ENCODE measurements around the gene SPEG. TPM values are rescaled to one million over a fixed set of nuclear protein-coding genes. Genes with fewer than 3 reads are reported as not detected.

The SPEG gene
- total RNA-seq (2016; rRNA removed; fragmentation: Illumina TruSeq; extraction: Trizol) (0.18 TPM in 1 of 2 replicates, not detected in the other), polyA plus RNA-seq (2011; rRNA removed) (0.24 and 0.94 TPM in 2 replicates), polyA minus RNA-seq (2011; rRNA and poly(A)+ RNA removed; ENCODE audit: low replicate concordance) (0.44 and 4.0 TPM in 2 replicates), Bru-seq, nascent RNA (percentile 6 among the genes with signal in this experiment), BruChase-seq, experiment 1, labeled RNA remaining after a 6-hour chase (percentile 4 among the genes with signal in this experiment), BruChase-seq, experiment 2, labeled RNA remaining after a 2-hour chase (percentile 7 among the genes with signal in this experiment)
- 0.51 TPM in 1 of 2 replicates, not detected in the other for total RNA-seq (2016; cell fraction: cytosol; rRNA removed; fragmentation: Illumina TruSeq; extraction: Trizol; ENCODE audit: low read depth)
- total RNA-seq (2016; cell fraction: insoluble cytoplasmic fraction; rRNA removed; fragmentation: Illumina TruSeq; extraction: Trizol), result 0.06 TPM in 1 of 2 replicates, not detected in the other
- total RNA-seq (2016; cell fraction: membrane; rRNA removed; fragmentation: Illumina TruSeq; extraction: Trizol), result 0.12 and 1.1 TPM in 2 replicates
- total RNA-seq (2016; cell fraction: nucleus; rRNA removed; fragmentation: Illumina TruSeq; extraction: Trizol), result 0.71 TPM in 1 of 2 replicates, not detected in the other
- 0.13 and 0.20 TPM in 2 replicates for polyA plus RNA-seq (2011; cell fraction: cytosol; rRNA removed)
- 0.45 and 1.0 TPM in 2 replicates for polyA plus RNA-seq (2011; cell fraction: nucleus; rRNA removed)
- 0.93 and 1.4 TPM in 2 replicates for polyA plus RNA-seq (2012)
- polyA plus RNA-seq (2016; cell fraction: cytosol; fragmentation: Illumina TruSeq; extraction: Trizol; ENCODE audit: low read depth), result 0.38 and 0.63 TPM in 2 replicates
- 0.98 TPM in 1 of 2 replicates, not detected in the other for polyA plus RNA-seq (2016; cell fraction: insoluble cytoplasmic fraction; fragmentation: Illumina TruSeq; extraction: Trizol; ENCODE audit: low read depth)
- 0.58 and 1.4 TPM in 2 replicates for polyA plus RNA-seq (2016; cell fraction: membrane; fragmentation: Illumina TruSeq; extraction: Trizol; ENCODE audit: low read depth)
- polyA plus RNA-seq (2016; cell fraction: nucleus; fragmentation: Illumina TruSeq; extraction: Trizol; ENCODE audit: insufficient read depth, low read depth), result 0.41 TPM in 1 of 2 replicates, not detected in the other
- not detected in 2 replicates for polyA minus RNA-seq (2011; cell fraction: cytosol; rRNA and poly(A)+ RNA removed)
- polyA minus RNA-seq (2011; cell fraction: nucleus; rRNA and poly(A)+ RNA removed), result 0.37 and 1.8 TPM in 2 replicates
- long read RNA-seq, experiment 1, result 0 reads
- long read RNA-seq, experiment 2, result 0 reads

DNA sequence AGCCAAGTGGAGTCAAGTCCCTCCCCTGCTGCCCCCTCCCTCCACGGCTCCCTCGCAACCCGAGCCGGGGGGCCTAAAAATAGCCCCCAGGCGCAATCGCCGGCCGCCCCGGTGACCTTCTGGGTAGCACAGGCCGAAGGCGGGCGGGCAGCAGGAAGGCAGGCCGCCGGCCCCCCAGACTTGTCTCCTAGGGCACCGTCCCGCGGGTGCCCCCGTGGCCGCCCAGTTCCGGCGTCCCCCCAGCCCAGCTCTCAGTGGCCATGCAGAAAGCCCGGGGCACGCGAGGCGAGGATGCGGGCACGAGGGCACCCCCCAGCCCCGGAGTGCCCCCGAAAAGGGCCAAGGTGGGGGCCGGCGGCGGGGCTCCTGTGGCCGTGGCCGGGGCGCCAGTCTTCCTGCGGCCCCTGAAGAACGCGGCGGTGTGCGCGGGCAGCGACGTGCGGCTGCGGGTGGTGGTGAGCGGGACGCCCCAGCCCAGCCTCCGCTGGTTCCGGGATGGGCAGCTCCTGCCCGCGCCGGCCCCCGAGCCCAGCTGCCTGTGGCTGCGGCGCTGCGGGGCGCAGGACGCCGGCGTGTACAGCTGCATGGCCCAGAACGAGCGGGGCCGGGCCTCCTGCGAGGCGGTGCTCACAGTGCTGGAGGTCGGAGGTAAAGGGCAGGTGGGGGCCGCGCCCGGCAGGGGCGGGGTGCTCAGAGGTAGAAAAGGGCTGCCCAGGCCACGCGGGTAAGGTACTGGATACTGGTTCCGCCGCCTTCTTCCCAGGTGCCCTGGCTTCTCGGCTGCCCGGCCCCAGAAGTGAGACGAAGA is at the start of gene SPEG:
Gene SPEG, plus strand, starts transcription at position 126 of the 808 bp plus-strand sequence. Its CDS starts 135 bp downstream, at position 261.
- Histone ChIP-seq H3K9me3 (ENCODE audit: low read length) (no peaks in the 10 kb centered on the region), H3K9ac (ENCODE audit: insufficient read depth, low read depth, low read length) (no peak within 1 kb of the TSS), H4K20me1 (ENCODE audit: insufficient read depth, low read length) (no peaks in the 10 kb centered on the region; the same call in 1 of the 2 replicates), H3K27ac (ENCODE audit: extremely low read length, insufficient read depth, low read length) (no peak within 1 kb of the TSS), H3K4me3 (replicated peaks in 1 of 3; ENCODE audit: insufficient read depth in 1 of 3, low read depth in 2 of 3, low read length in 3 of 3) (no peak within 1 kb of the TSS), H3K79me2 (ENCODE audit: insufficient read depth, low read length) (no peaks in the 10 kb centered on the region), H2AFZ (ENCODE audit: low read length) (no peak within 1 kb of the TSS), H3K4me1 (ENCODE audit: insufficient read depth, low read length) (no peaks in the 10 kb centered on the region), H3K36me3 (replicated peaks in 1 of 2; ENCODE audit: control insufficient read depth in 1 of 2, insufficient read depth in 2 of 2, low read length in 2 of 2) (no peaks in the 10 kb centered on the region), H3K4me2 (ENCODE audit: low read depth, low read length) (no peak within 1 kb of the TSS), H3K27me3 (ENCODE audit: control insufficient read depth in 1 of 2, insufficient read depth in 2 of 2, low read length in 2 of 2) (peaks cover 17 to 77% of the 10 kb centered on the region in 2 experiments)
- no peak for FAIRE-seq
- ChIA-PET CTCF (ENCODE audit: low intra/inter-chr PET ratio, low total read pairs) (no interaction called here), POLR2A (no interaction called here)
- WGBS (ENCODE audit: low lambda C conversion rate), result 49% methylated on average over 29 of the region's 77 CpGs
- in situ Hi-C loops (cut with HindIII; ENCODE audit: extremely low pct_ligation_motif_present, low pct_unique_long_range_greater_than_20kb), result no loop called here
- intact Hi-C loops (cut with micrococcal nuclease; ENCODE audit: unreplicated experiment), result no loop called here
- TF ChIP-seq ZNF720 (CRISPR knock-in tag; IDR thresholded peaks at IDR 0.05) (no peak), NFIC (IDR thresholded peaks at IDR 0.05; ENCODE audit: low read length) (no peak), MTF2 (CRISPR knock-in tag; IDR thresholded peaks at IDR 0.05; ENCODE audit: borderline replicate concordance) (0 out of 2 replicates have a peak, but pooled peaks have one; percentile 7)
- BruUV-seq (replicated peaks), result no TSS peak
- peak; percentile 19 for ATAC-seq
- no peak for DNase-seq (ENCODE audit: low spot score)
